Parathyroid adenoma (tissue), 2 donors: ENCODE measurements around the gene FCGR1A.
A peak's percentile ranks its signal among the peaks of the same experiment; 100 is the strongest.
"Not testable (repeated sequence)": the region's sequence is repeated elsewhere in the genome, so short reads cannot be mapped to it uniquely, and the experiment has no call there.

Experiments
- H2AFZ ChIP-seq: fragments of 300-600 bp; sonication (generic); one replicate; pipeline ENCODE4 v1.7.0; 2017; ENCODE audit warnings: antibody characterized with exemption, mild to moderate bottlenecking
- H3K27ac ChIP-seq: fragments of 300-600 bp; sonication (generic); one replicate; pipeline ENCODE4 v1.7.0; 2017
- H3K27me3 ChIP-seq: fragments of 300-600 bp; sonication (generic); one replicate; pipeline ENCODE4 v1.7.0; 2017; ENCODE audit warnings: low read length; ENCODE audit not compliant: control insufficient read depth, insufficient read depth
- H3K36me3 ChIP-seq: fragments of 300-600 bp; sonication (generic); one replicate; pipeline ENCODE4 v1.7.0; 2017; ENCODE audit warnings: low read length; ENCODE audit not compliant: control insufficient read depth, insufficient read depth
- H3K4me1 ChIP-seq: fragments of 300-600 bp; sonication (generic); one replicate; pipeline ENCODE4 v1.7.0; 2017; ENCODE audit warnings: control low read depth
- H3K4me2 ChIP-seq: fragments of 300-600 bp; sonication (generic); one replicate; pipeline ENCODE4 v1.7.0; 2017; ENCODE audit warnings: low read length
- H3K4me3 ChIP-seq: fragments of 300-600 bp; sonication (generic); one replicate; pipeline ENCODE4 v1.7.0; 2017; ENCODE audit warnings: low read depth, low read length
- H3K79me2 ChIP-seq: fragments of 300-600 bp; sonication (generic); one replicate; pipeline ENCODE4 v1.7.0; 2017; ENCODE audit warnings: control low read depth
- H3K9ac ChIP-seq: fragments of 300-600 bp; sonication (generic); one replicate; pipeline ENCODE4 v1.7.0; 2017; ENCODE audit warnings: mild to moderate bottlenecking
- H3K9me3 ChIP-seq: fragments of 300-600 bp; sonication (generic); one replicate; pipeline ENCODE4 v1.7.0; 2017; ENCODE audit warnings: low read length; ENCODE audit not compliant: control insufficient read depth
- CTCF ChIP-seq: fragments of 300-600 bp; sonication (generic); IDR thresholded peaks from one replicate; pipeline ENCODE4 v1.7.0; 2017; ENCODE audit warnings: antibody characterized with exemption, mild to moderate bottlenecking
- donor health status: primary hyperparathyroidism.

FCGR1A gene

GRCh38 chr1:149778313-149778712 is 4.2 kb upstream of the FCGR1A start:
- H3K27ac ChIP-seq, H3K4me2 ChIP-seq, H3K79me2 ChIP-seq, H3K9me3 ChIP-seq, H3K4me3 ChIP-seq, H3K9ac ChIP-seq, H3K36me3 ChIP-seq, H2AFZ ChIP-seq, H3K4me1 ChIP-seq, H3K27me3 ChIP-seq: not testable (repeated sequence)

- not testable (repeated sequence) for H3K4me2 ChIP-seq, H3K9ac ChIP-seq, H3K4me1 ChIP-seq, H2AFZ ChIP-seq, H3K79me2 ChIP-seq, H3K4me3 ChIP-seq, H3K27ac ChIP-seq, H3K27me3 ChIP-seq, H3K9me3 ChIP-seq, H3K36me3 ChIP-seq
These were observed 995 bp upstream of the FCGR1A start for GRCh38 chr1:149781413-149781984.

- not testable (repeated sequence) for H2AFZ ChIP-seq, H3K4me2 ChIP-seq, H3K4me1 ChIP-seq
These were observed 795 bp downstream of the FCGR1A start for GRCh38 chr1:149783289-149783688.

GRCh38 chr1:149783868-149784267 is 1.4 kb downstream of the FCGR1A start:
- not testable (repeated sequence) for H3K4me1 ChIP-seq, H3K4me3 ChIP-seq, H3K27me3 ChIP-seq, H2AFZ ChIP-seq, H3K27ac ChIP-seq, H3K9ac ChIP-seq, H3K79me2 ChIP-seq, H3K9me3 ChIP-seq, H3K4me2 ChIP-seq, H3K36me3 ChIP-seq

More at GRCh38 chr1:149783289-149783688, 795 bp downstream of the FCGR1A start:
- not testable (repeated sequence) for H3K27ac ChIP-seq, H3K9ac ChIP-seq, H3K4me3 ChIP-seq, H3K27me3 ChIP-seq, H3K36me3 ChIP-seq, H3K79me2 ChIP-seq, H3K9me3 ChIP-seq

- not testable (repeated sequence) for H3K27ac ChIP-seq, H3K36me3 ChIP-seq, H2AFZ ChIP-seq, H3K79me2 ChIP-seq, H3K4me2 ChIP-seq, H3K27me3 ChIP-seq, H3K4me3 ChIP-seq, H3K9ac ChIP-seq, H3K9me3 ChIP-seq, H3K4me1 ChIP-seq
These were observed 5.4 kb downstream of the FCGR1A start for GRCh38 chr1:149787688-149788451.

GRCh38 chr1:149792502-149792901 is 10.0 kb downstream of the FCGR1A start:
- not testable (repeated sequence) for H3K9ac ChIP-seq, H3K36me3 ChIP-seq, H3K27me3 ChIP-seq, H3K4me1 ChIP-seq, H3K79me2 ChIP-seq, H3K9me3 ChIP-seq
- H3K27ac ChIP-seq, result peak overlapping the region; percentile 56
- H3K4me2 ChIP-seq, result peak overlapping the region; percentile 29
- H3K4me3 ChIP-seq, result peak overlapping the region; percentile 57
- peak overlapping the region; percentile 91 for H2AFZ ChIP-seq

- H3K79me2 ChIP-seq, H3K9me3 ChIP-seq, H3K27me3 ChIP-seq, H3K9ac ChIP-seq, H3K4me1 ChIP-seq, H3K36me3 ChIP-seq: not testable (repeated sequence)
- TF ChIP-seq CTCF, result peak; percentile 50
- Histone ChIP-seq H3K27ac (peak overlapping the region; percentile 56), H3K4me2 (peak overlapping the region; percentile 38), H3K4me3 (peak overlapping the region; percentile 57), H2AFZ (peak overlapping the region; percentile 91)
These were observed 10.5 kb downstream of the FCGR1A start for GRCh38 chr1:149792912-149793515.

- not testable (repeated sequence) for H3K9ac ChIP-seq, H3K27ac ChIP-seq, H3K79me2 ChIP-seq, H3K4me3 ChIP-seq, H3K9me3 ChIP-seq, H2AFZ ChIP-seq, H3K4me2 ChIP-seq, H3K4me1 ChIP-seq, H3K36me3 ChIP-seq, H3K27me3 ChIP-seq
These were observed 11.4 kb downstream of the FCGR1A start for GRCh38 chr1:149793885-149794284.

GRCh38 chr1:149801628-149802027 is 19.1 kb downstream of the FCGR1A start:
- not testable (repeated sequence) for H3K36me3 ChIP-seq, H3K9me3 ChIP-seq

GRCh38 chr1:149804417-149805080 is 22.1 kb downstream of the FCGR1A start:
- not testable (repeated sequence) for H3K9me3 ChIP-seq, H3K27me3 ChIP-seq, H3K27ac ChIP-seq, H2AFZ ChIP-seq, H3K4me3 ChIP-seq, H3K4me2 ChIP-seq, H3K9ac ChIP-seq, H3K36me3 ChIP-seq, H3K79me2 ChIP-seq, H3K4me1 ChIP-seq

More at GRCh38 chr1:149801628-149802027, 19.1 kb downstream of the FCGR1A start:
- H3K27ac ChIP-seq, H3K4me1 ChIP-seq, H2AFZ ChIP-seq, H3K4me3 ChIP-seq, H3K79me2 ChIP-seq, H3K4me2 ChIP-seq, H3K9ac ChIP-seq, H3K27me3 ChIP-seq: not testable (repeated sequence)
